Central memory CD8-positive, alpha-beta T cell (primary cell): ENCODE measurements around the gene MKLN1.

Source experiments
- ATAC-seq: fragments of 150-1000 bp; cut with Tn5 transposase; replicated peaks from 2 replicates; pipeline ENCODE4 v1.10.0; 2022; ENCODE audit warnings: mild to moderate bottlenecking, moderate FRiP score, moderate number of reproducible peaks; ENCODE audit not compliant: poor library complexity, severe bottlenecking; ENCODE audit errors: extremely low read depth
- DNase-seq, 2 donors: peaks; one replicate each; pipeline ENCODE4 v3.0.0; 2021; ENCODE audit warnings: low spot score in 2 of 2
- H3K27ac Mint-ChIP-seq: one replicate; pipeline ENCODE4 v1.8.0; 2022; ENCODE audit warnings: low read depth, mild to moderate bottlenecking, moderate library complexity, mixed read lengths
- H3K27me3 Mint-ChIP-seq: one replicate; pipeline ENCODE4 v1.8.0; 2022; ENCODE audit warnings: mixed read lengths
- H3K36me3 Mint-ChIP-seq: one replicate; pipeline ENCODE4 v1.8.0; 2022; ENCODE audit warnings: mild to moderate bottlenecking, moderate library complexity, mixed read lengths; ENCODE audit not compliant: insufficient read depth
- H3K4me1 Mint-ChIP-seq: one replicate; pipeline ENCODE4 v1.8.0; 2022; ENCODE audit warnings: mixed read lengths
- H3K4me3 Mint-ChIP-seq: one replicate; pipeline ENCODE4 v1.8.0; 2022; ENCODE audit warnings: mild to moderate bottlenecking, moderate library complexity, mixed read lengths
- H3K9me3 Mint-ChIP-seq: one replicate; pipeline ENCODE4 v1.8.0; 2022; ENCODE audit warnings: mixed read lengths

MKLN1 gene

DNA sequence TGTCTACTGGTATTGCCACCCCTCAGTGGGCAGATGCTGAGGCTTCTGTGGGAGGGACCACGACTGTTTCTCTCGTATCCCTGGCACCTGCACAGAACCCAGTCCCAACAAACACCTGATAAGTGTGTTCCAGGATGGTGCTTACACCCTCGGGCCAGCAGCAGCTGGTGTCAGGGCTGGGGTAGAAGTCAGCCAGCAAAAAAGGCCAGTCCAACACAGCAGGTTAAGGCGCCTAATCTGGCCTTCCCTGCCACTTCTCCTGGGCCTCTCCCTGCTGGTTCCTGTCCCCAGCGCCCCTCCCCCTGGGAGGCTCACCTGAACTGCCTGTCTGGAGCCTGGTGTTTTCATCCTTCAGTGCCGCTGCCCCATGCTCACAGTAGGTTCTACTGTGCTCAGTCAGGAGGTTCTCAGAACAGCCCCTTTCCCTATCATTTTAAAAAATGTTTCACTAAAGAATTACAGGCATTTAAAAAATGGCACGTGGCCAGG, 208.7 kb downstream of the MKLN1 start:
- Mint-ChIP-seq H3K27ac (no peak overlapping the region), H3K36me3 (no peaks in the 10 kb centered on the region), H3K4me3 (no peak overlapping the region), H3K27me3 (peaks cover 11% of the 10 kb centered on the region), H3K9me3 (no peaks in the 10 kb centered on the region), H3K4me1 (no peaks in the 10 kb centered on the region)
- ATAC-seq (no peak), DNase-seq (no peak)

DNA sequence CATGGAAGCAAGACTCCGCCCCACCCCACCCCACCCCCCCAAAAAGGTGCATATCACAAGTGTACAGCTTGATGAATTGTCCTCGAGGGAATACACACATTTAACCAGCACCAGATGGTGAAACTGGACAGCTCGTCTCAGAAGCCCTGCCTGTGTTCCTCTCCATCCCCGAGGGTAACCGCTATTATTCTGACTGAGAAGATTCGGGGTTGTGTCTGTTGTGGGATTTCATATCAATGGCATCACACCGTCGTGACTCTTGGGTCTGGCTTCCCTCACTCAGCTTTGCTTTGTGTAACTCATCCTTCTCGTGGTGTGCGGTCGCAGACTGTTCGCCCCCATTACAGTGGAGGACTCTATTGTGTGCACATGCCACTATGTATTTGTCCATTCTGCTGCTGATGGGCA, 209.9 kb downstream of the MKLN1 start:
- ATAC-seq (no peak), DNase-seq (no peak)
- Mint-ChIP-seq H3K36me3 (no peaks in the 10 kb centered on the region), H3K27ac (no peak overlapping the region), H3K4me1 (no peaks in the 10 kb centered on the region), H3K27me3 (peaks cover 11% of the 10 kb centered on the region), H3K4me3 (no peak overlapping the region), H3K9me3 (no peaks in the 10 kb centered on the region)

- DNase-seq (no peak), ATAC-seq (no peak)
- H3K9me3 Mint-ChIP-seq, result no peaks in the 10 kb centered on the region
- no peaks in the 10 kb centered on the region for H3K4me1 Mint-ChIP-seq
- no peak overlapping the region for H3K4me3 Mint-ChIP-seq
- peaks cover 11% of the 10 kb centered on the region for H3K27me3 Mint-ChIP-seq
- H3K27ac Mint-ChIP-seq, result no peak overlapping the region
- no peaks in the 10 kb centered on the region for H3K36me3 Mint-ChIP-seq
Measured at GRCh38 chr7:131538071-131538812, 210.6 kb downstream of the MKLN1 start.

DNA sequence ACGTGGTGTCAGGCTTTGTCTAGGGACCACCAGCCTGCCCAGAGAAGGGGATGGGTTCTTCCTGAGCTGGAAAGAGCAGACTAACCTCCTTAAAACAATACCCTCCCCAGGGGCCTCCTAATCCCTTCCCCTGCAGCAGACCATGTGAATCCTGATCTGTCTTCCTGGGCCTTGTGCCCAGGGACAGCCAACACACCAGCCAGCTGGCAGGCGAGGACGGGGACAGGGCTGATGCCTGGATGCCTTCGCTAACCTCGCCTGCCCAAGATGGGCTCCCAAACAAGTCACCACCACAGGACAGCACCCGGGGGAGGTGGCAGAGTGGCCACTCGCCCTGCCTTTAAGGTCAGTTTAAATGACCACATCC, 211.1 kb downstream of the MKLN1 start:
- DNase-seq (no peak), ATAC-seq (no peak)
- no peaks in the 10 kb centered on the region for H3K4me1 Mint-ChIP-seq
- H3K9me3 Mint-ChIP-seq, result no peaks in the 10 kb centered on the region
- H3K27ac Mint-ChIP-seq, result no peak overlapping the region
- H3K4me3 Mint-ChIP-seq, result no peak overlapping the region
- H3K36me3 Mint-ChIP-seq, result no peaks in the 10 kb centered on the region
- peaks cover 11% of the 10 kb centered on the region for H3K27me3 Mint-ChIP-seq

- ATAC-seq (no peak), DNase-seq (no peak)
- Mint-ChIP-seq H3K9me3 (no peaks in the 10 kb centered on the region), H3K4me1 (no peaks in the 10 kb centered on the region), H3K27ac (no peak overlapping the region), H3K4me3 (no peak overlapping the region), H3K36me3 (no peaks in the 10 kb centered on the region), H3K27me3 (peaks cover 11% of the 10 kb centered on the region)
Measured at GRCh38 chr7:131540491-131541162, 213.0 kb downstream of the MKLN1 start.

- H3K36me3 Mint-ChIP-seq, result peaks cover 2% of the 10 kb centered on the region
- ATAC-seq, result no peak
- DNase-seq, result no peak
- H3K4me1 Mint-ChIP-seq, result no peaks in the 10 kb centered on the region
- no peak overlapping the region for H3K27ac Mint-ChIP-seq
- H3K9me3 Mint-ChIP-seq, result no peaks in the 10 kb centered on the region
- H3K4me3 Mint-ChIP-seq, result no peak overlapping the region
- peaks cover 11% of the 10 kb centered on the region for H3K27me3 Mint-ChIP-seq
Measured at GRCh38 chr7:131543298-131543697, 215.6 kb downstream of the MKLN1 start.

- DNase-seq (no peak), ATAC-seq (no peak)
- Mint-ChIP-seq H3K9me3 (no peaks in the 10 kb centered on the region), H3K36me3 (peaks cover 2% of the 10 kb centered on the region), H3K27ac (no peak overlapping the region), H3K4me1 (no peaks in the 10 kb centered on the region), H3K4me3 (no peak overlapping the region), H3K27me3 (peaks cover 11% of the 10 kb centered on the region)
Measured at GRCh38 chr7:131544021-131544420, 216.3 kb downstream of the MKLN1 start.

DNA sequence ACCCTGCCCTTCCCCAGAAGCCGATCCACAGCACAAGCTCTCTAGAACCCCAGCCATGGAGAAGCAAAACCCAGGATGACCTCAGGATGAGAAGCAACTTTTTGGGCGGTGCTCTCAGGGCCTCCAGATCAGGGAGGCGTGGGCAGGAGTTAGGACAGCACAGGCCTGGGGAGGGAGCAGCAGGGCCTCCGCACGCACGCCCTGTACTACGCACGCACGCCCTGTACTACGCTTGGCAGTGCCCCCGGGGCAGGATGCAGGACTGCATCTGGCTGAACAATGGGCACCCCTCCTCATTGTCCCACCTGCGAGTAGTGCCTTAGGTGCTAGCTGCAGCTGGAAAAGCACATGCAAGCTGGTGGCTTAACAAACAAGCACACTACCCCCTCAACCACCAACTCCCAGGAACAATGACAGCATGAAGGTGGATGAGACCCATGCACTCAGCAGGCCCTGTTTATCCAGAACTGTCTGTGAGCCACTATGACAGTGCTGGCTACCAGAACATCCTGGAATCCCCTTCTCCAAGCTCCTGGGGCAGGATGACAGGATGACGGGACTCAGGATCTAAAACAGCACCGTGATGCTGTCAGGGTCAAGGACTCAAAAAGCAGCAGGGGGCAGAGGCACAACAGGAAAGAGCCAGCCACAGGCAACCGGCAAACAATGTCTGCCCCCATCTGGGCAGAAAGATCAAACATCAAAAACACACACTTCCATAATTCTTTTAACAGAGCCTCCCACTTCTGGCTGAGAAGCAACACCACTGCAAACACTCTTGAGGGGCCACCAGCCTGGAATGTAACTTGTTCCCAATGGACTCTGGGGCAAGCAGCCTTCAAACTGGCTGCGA, 217.0 kb downstream of the MKLN1 start:
- Mint-ChIP-seq H3K9me3 (no peaks in the 10 kb centered on the region), H3K36me3 (peaks cover 2% of the 10 kb centered on the region), H3K27ac (no peak overlapping the region), H3K4me3 (no peak overlapping the region), H3K4me1 (no peaks in the 10 kb centered on the region), H3K27me3 (peaks cover 11% of the 10 kb centered on the region)
- ATAC-seq (no peak), DNase-seq (no peak)

GRCh38 chr7:131546126-131546525, 218.4 kb downstream of the MKLN1 start:
- DNase-seq (no peak), ATAC-seq (no peak)
- no peaks in the 10 kb centered on the region for H3K27me3 Mint-ChIP-seq
- peaks cover 2% of the 10 kb centered on the region for H3K36me3 Mint-ChIP-seq
- no peaks in the 10 kb centered on the region for H3K4me1 Mint-ChIP-seq
- H3K4me3 Mint-ChIP-seq, result no peak overlapping the region
- no peaks in the 10 kb centered on the region for H3K9me3 Mint-ChIP-seq
- no peak overlapping the region for H3K27ac Mint-ChIP-seq
